ENCODE measurements around the gene DRC1. TPM values are rescaled to one million over a fixed set of nuclear protein-coding genes. Genes with fewer than 3 reads are reported as not detected.

The DRC1 gene
- total and polyA plus RNA-seq, 2 of the 13 experiments (the other 11 are each of a cell fraction or from before 2014, with no cell fraction given): 0.07 TPM; not detected in 1

DNA sequence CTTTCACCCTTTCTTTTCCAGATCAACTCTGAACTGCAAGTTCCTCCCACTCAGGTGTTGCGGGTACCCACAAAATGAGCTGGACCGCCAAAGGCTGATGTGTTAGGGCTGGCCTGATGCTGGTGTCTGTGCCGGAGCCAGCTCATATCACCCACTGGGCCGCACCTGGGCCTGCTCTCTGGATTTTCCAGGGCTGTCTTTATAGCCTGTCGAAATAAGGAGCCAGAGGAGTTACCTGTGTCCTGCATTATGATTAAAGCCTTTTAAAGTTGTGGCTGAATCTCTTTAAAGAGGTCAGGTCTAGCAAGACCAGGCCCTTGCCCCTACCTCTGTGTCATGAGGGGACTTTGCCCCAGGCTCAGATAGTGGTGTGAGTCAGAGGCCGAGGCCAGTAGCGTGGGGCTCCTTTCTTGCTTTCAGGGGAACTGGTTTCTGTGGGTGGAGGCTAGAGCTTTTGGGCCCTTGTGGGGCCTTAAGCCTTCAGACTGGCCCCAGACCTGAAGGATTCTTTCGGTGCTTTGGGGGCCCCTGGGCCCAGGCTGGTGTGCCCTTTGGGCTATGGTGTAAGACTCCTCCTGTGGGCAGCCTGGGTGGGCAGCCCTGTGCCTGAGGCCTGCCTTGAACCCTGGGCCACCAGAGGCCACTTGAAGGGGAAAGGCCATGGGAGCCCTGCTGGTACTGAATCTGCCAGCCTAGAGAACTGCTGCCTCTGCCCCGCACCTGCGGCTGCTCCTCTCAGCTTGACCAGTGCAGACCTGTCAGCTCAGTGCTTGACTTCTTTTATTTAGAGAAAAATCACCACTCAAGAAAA lies 54.9 kb downstream of the DRC1 start:
- peaks cover 43% of the 10 kb centered on the region for H3K4me1 ChIP-seq (ENCODE audit: insufficient read depth, low read length)
- no peaks in the 10 kb centered on the region for H3K9me3 ChIP-seq (ENCODE audit: low read length)
- peak; percentile 82 for DNase-seq (ENCODE audit: low spot score)
- 1% methylated on average over 9 of the region's 10 CpGs for WGBS (ENCODE audit: low lambda C conversion rate)
- peak overlapping the region; percentile 69 for H3K9ac ChIP-seq (ENCODE audit: insufficient read depth, low read depth, low read length)
- BruUV-seq (replicated peaks): TSS peak; percentile 95
- CTCF ChIA-PET (ENCODE audit: low intra/inter-chr PET ratio, low total read pairs): no interaction called here
- FAIRE-seq: peak; percentile 90
- intact Hi-C loops (cut with micrococcal nuclease; ENCODE audit: unreplicated experiment): loop anchor here (5.0 kb wide), 2 partner anchors 59 to 124 kb away; no protein-coding TSS in a partner anchor
- no peaks in the 10 kb centered on the region for H3K79me2 ChIP-seq (ENCODE audit: insufficient read depth, low read length)
- peak overlapping the region; percentile 69 for H3K27ac ChIP-seq (ENCODE audit: extremely low read length, insufficient read depth, low read length)
- H3K27me3 ChIP-seq (ENCODE audit: control insufficient read depth in 1 of 2, insufficient read depth in 2 of 2, low read length in 2 of 2): no peaks in the 10 kb centered on the region; a peak in 1 of 5 replicates
- H2AFZ ChIP-seq (ENCODE audit: low read length): no peak overlapping the region
- H3K36me3 ChIP-seq (replicated peaks in 1 of 2; ENCODE audit: control insufficient read depth in 1 of 2, insufficient read depth in 2 of 2, low read length in 2 of 2): no peaks in the 10 kb centered on the region
- POLR2A ChIA-PET: interaction anchor here (0.6 to 6.2 kb wide), 6 partner anchors 10 to 1225 kb away, joined by 3 to 52 read pairs (median 4); partner anchors contain the start of genes ADGRF3 and SELENOI
- in situ Hi-C loops (cut with HindIII; ENCODE audit: extremely low pct_ligation_motif_present, low pct_unique_long_range_greater_than_20kb): no loop called here
- ATAC-seq: peak; percentile 85
- no peaks in the 10 kb centered on the region for H4K20me1 ChIP-seq (ENCODE audit: insufficient read depth, low read length)
- H3K4me3 ChIP-seq (replicated peaks in 1 of 3; ENCODE audit: insufficient read depth in 1 of 3, low read depth in 2 of 3, low read length in 3 of 3): peak overlapping the region; percentile 46 to 76 (median 50)
- H3K4me2 ChIP-seq (ENCODE audit: low read depth, low read length): peak overlapping the region; percentile 95
- no peak; the same call in 1 of the 2 replicates for TF ChIP-seq ZNF564 (CRISPR knock-in tag; IDR thresholded peaks at IDR 0.05)
- TF ChIP-seq EHMT2 (IDR thresholded peaks at IDR 0.05; ENCODE audit: borderline replicate concordance, low read depth, low read length): no peak
- TF ChIP-seq, protein P1, sequence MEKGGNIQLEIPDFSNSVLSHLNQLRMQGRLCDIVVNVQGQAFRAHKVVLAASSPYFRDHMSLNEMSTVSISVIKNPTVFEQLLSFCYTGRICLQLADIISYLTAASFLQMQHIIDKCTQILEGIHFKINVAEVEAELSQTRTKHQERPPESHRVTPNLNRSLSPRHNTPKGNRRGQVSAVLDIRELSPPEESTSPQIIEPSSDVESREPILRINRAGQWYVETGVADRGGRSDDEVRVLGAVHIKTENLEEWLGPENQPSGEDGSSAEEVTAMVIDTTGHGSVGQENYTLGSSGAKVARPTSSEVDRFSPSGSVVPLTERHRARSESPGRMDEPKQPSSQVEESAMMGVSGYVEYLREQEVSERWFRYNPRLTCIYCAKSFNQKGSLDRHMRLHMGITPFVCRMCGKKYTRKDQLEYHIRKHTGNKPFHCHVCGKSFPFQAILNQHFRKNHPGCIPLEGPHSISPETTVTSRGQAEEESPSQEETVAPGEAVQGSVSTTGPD (CRISPR knock-in tag; IDR thresholded peaks at IDR 0.05): peak; percentile 49; the same call in 1 of the 2 replicates
- 0 out of 2 replicates have a peak, but pooled peaks have one; percentile 2 for TF ChIP-seq CTCF (CRISPR knock-in tag; IDR thresholded peaks at IDR 0.05)
- TF ChIP-seq ZNF768 (CRISPR knock-in tag; IDR thresholded peaks at IDR 0.05): no peak
- TF ChIP-seq, protein P2, sequence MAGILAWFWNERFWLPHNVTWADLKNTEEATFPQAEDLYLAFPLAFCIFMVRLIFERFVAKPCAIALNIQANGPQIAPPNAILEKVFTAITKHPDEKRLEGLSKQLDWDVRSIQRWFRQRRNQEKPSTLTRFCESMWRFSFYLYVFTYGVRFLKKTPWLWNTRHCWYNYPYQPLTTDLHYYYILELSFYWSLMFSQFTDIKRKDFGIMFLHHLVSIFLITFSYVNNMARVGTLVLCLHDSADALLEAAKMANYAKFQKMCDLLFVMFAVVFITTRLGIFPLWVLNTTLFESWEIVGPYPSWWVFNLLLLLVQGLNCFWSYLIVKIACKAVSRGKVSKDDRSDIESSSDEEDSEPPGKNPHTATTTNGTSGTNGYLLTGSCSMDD (CRISPR knock-in tag; IDR thresholded peaks at IDR 0.05): no peak
- no peak for TF ChIP-seq E2F2 (CRISPR knock-in tag; IDR thresholded peaks at IDR 0.05; ENCODE audit: borderline replicate concordance)
- TF ChIP-seq, protein P3, sequence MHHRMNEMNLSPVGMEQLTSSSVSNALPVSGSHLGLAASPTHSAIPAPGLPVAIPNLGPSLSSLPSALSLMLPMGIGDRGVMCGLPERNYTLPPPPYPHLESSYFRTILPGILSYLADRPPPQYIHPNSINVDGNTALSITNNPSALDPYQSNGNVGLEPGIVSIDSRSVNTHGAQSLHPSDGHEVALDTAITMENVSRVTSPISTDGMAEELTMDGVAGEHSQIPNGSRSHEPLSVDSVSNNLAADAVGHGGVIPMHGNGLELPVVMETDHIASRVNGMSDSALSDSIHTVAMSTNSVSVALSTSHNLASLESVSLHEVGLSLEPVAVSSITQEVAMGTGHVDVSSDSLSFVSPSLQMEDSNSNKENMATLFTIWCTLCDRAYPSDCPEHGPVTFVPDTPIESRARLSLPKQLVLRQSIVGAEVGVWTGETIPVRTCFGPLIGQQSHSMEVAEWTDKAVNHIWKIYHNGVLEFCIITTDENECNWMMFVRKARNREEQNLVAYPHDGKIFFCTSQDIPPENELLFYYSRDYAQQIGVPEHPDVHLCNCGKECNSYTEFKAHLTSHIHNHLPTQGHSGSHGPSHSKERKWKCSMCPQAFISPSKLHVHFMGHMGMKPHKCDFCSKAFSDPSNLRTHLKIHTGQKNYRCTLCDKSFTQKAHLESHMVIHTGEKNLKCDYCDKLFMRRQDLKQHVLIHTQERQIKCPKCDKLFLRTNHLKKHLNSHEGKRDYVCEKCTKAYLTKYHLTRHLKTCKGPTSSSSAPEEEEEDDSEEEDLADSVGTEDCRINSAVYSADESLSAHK (CRISPR knock-in tag; IDR thresholded peaks at IDR 0.05; ENCODE audit: borderline replicate concordance): no peak
- TF ChIP-seq MBNL3 (CRISPR knock-in tag; conservative IDR thresholded peaks at IDR 0.05): no peak
- TF ChIP-seq RAD51 (IDR thresholded peaks at IDR 0.05; ENCODE audit: borderline replicate concordance): no peak
- TF ChIP-seq KAT8 (CRISPR knock-in tag; IDR thresholded peaks at IDR 0.05): 0 out of 2 replicates have a peak, but pooled peaks have one; percentile 14
- TF ChIP-seq ZNF24 (IDR thresholded peaks at IDR 0.05): no peak
